Mesangial cell (primary cell): Measurements from ENCODE around the gene NSUN2. TPM values are rescaled to one million over a fixed set of nuclear protein-coding genes. Genes with fewer than 3 reads are reported as not detected.

Experiments
- total RNA-seq: library from RNA; depleted of rRNA; stranded (reverse); fragments of >200 nt; gene quantifications from 2 replicates; pipeline ENCODE4 v1.2.3, GENCODE V29; 2015

NSUN2 gene
- 22.1 and 39.8 TPM in 2 replicates for total RNA-seq

DNA sequence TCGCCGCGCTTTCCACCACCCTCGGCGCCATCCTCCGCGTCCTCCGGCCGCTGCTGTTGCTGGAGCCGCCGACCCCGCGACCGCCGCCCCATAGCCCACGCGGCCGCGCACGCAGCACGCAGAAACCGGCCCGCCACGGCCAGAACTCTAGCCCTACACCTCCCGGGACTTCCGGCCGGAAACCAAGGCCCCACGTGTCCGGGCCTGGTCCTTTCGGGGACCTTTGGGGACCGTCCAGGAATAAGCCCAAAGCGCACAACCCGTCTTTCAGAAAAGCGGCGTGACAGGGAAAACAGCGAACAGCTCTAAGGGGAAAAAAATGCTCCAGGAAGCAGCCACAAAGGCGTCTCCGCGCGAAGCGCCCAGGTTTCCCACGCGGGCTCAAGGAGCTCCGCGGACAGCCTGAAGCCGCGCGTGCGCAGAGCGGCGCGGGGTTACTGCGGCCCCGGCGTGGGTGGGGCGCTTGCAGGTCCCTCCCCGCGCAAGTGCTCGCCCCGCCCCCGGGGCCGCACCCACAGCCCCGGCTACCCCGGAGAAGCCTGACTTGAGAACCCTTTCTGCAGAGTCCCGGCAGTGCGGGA is at the start of gene NSUN2, which contains the start of gene SRD5A1:
Gene NSUN2, minus strand, starts transcription at position 157 of the 581 bp plus-strand sequence. Its CDS starts 65 bp downstream, at position 92.
Gene SRD5A1, plus strand, starts transcription at position 553 of the 581 bp plus-strand sequence. CDS start 137 bp downstream, outside the sequence.

Other genes with a start within 250 kb of the NSUN2 start
- gene UBE2QL1, start 184.2 kb downstream of the NSUN2 start, total RNA-seq, result not detected in 2 replicates
- gene SRD5A1, start 396 bp upstream of the NSUN2 start, total RNA-seq, result 35.8 and 47.0 TPM in 2 replicates
- gene TENT4A, start 80.4 kb upstream of the NSUN2 start, total RNA-seq, result 13.3 and 14.7 TPM in 2 replicates